Activated CD4-positive, CD25-positive, alpha-beta regulatory T cell (primary cell): ENCODE results near the gene SHH.
"Not testable (repeated sequence)": the region's sequence is repeated elsewhere in the genome, so short reads cannot be mapped to it uniquely, and the experiment has no call there.

Source experiments
- DNase-seq, 4 experiments: peaks; one replicate each; lab custom pipeline; 2025; lab: John Stamatoyannopoulos, UW

SHH gene

DNA sequence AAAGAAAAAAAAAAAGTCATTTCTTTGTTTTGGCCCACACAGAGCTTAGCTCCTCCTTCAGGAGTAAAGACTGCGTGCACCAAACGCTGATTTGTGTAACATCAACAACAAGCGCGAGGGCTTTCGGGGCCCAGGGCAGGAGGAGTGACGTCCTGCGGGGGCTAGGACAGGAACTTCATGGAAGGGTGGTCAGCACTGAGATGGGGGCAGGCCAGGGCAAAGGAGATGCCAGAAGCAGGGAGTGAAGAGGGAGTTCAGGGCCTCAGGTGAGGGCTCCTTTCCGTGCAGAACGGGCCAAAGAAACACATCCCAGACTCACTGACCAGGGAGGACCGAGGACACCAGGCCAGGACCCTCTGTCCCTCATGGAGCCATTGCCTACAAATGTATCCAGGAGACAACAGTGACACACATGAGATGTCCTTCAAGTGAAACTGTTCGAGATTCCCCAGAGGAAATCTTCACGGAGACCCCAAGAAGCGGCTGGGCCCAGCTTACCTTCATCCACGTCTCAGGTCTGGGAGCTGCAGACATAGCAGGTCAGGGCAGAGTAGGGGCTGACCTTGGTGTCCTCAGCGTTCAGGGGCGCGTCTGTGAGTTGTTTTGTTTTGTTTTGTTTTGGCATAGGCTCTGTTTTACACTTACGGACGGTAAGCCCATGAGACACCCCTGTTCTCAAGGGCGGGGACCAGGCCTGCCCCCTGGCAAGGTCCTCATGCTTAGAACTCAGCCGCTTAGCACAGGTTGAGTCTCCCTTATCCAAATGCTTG lies 30.4 kb upstream of the SHH start:
- DNase-seq, result no peak

DNA sequence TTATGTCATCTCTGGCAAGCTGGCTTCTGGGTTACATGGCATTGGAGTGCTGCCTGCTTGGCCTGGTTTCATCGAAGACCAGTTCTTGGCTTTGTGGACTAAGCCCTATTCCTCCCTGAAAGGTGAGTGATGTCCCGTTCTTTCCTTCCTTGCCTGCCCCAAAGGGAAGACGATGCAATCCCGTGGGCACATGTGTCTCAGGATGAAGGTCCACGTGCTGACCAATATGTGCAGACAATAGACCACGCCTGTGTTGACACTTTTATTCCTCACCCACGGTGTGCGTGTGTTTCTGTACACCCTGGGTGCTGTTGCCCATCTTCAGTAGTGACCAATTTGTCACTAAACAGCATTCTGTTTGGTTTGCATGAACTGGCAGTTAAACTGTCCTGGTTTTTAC lies 28.6 kb upstream of the SHH start:
- no peak for DNase-seq

DNA sequence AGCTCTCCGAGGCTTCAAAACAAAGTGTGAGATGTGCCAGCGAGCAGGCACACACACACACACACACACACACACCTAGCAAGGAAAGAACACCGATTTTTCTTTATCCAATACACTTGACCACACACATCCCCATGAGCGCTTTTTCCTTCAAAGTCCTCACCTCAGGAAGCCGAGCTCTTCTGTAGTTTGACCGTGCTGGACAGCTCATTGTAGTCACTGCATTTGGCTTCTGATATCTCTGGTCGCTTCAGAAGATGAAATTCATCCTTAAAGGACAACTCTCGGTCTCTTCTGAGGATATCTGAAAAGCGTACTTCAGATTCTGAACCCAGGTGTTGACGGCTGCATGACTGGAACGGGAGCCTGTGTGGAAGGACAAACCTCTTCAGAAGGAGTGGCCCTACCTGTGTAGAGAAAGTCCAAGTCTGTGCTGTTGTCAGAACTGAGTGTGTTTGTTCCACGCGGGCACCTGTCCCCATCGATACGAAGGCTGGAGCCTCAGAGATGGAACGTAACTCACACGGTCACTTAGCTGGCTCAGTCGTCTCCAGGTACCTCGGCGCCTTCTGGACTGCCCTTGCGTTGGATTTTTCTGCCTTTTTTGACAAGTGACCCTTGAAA lies 28.1 kb upstream of the SHH start:
- no peak for DNase-seq

DNA sequence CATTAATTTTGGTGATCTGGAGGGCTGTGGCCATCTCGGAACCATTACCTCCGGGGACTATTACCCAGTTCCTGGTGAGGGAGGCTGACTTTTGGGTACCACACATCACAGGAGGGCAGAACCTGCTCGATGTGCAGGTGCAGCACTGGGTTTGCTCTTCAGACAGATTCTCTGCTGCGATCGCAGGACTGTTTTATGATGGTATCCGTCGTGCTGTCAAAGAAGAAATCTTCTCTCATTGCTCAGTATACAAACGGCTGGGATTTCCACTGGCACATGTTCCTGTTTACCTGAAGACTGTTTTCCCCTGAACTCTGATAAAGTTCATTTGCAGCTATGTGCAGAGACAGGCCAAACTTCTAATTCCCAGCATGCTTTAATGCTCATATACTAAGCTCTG lies 27.2 kb upstream of the SHH start:
- DNase-seq, result no peak

DNA sequence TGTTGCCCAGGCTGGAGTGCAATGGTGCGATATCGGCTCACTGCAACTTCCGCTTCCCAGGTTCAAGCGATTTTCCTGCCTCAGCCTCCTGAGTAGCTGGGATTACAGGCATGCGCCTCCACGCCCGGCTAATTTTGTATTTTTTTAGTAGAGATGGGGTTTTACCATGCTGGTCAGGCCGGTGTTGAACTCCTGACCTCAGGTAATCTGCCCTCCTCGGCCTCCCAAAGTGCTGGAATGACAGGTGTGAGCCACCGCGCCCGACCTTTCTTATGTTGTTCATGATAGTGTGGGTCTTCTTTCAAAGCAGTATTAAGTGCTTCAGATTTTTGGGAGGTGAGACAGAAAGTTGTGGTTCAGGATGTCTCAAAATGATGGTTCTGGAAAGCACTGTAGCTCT lies 26.0 kb upstream of the SHH start:
- DNase-seq, result not testable (repeated sequence)

DNA sequence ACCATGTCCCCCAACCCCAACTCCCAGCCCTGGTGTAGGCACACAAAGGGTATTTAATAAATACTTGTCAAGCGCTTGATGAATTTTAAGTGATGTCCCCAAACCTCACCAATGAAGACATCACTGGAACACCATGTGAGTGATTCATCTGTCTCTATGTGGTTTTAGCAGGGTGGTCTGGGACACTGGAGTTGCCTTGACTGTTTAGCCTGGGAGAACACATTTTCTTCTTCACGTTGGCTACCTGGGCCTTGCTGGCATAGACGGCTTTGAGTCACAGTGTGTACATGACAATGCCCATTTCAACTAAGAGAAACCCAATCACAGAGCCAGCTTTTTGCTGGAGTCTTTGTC lies 24.8 kb upstream of the SHH start:
- no peak for DNase-seq

DNA sequence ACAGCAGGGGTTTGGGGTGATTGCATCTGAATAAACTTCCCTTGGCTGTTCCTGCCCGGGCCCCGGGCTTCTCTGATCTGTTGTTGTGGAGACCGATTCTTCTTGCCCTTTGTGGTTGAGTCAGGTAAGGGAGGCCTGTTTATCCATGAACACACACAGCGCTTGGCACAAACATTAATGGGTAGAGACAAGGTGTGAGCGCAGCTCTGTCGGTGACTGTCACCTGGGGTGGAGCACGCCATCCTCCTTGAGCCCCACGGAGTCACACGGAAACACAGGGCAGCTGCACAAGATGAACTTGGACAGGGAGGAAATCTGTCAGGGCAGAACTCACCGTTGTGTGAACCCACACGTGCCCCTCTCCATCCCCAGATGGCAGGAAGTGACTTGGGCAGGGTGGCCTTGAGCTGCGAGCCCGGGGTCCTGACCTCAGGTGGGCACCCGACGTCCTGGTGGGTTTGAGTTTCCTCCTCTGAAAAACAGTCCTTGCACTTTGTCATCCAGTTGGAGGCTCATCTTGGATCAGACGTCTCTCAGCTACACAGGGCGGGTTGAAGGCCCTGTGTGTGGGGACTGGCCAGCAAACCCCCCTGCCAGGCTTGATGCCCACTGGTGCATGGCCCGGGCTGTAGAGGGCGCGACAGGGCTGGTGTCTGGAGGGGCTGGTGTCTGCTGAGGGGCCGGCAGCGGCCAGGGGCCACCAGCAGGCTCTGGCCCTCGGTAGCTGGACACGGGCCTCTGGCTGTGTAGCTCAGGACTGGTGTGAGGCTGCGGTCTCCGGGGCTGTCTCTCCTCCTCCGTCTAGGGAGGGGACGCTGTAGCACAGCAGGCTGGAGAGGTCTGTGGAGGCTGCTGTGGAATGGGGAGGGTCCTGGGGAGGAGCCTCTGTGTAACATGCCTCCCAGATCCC lies 24.2 kb upstream of the SHH start:
- no peak for DNase-seq

DNA sequence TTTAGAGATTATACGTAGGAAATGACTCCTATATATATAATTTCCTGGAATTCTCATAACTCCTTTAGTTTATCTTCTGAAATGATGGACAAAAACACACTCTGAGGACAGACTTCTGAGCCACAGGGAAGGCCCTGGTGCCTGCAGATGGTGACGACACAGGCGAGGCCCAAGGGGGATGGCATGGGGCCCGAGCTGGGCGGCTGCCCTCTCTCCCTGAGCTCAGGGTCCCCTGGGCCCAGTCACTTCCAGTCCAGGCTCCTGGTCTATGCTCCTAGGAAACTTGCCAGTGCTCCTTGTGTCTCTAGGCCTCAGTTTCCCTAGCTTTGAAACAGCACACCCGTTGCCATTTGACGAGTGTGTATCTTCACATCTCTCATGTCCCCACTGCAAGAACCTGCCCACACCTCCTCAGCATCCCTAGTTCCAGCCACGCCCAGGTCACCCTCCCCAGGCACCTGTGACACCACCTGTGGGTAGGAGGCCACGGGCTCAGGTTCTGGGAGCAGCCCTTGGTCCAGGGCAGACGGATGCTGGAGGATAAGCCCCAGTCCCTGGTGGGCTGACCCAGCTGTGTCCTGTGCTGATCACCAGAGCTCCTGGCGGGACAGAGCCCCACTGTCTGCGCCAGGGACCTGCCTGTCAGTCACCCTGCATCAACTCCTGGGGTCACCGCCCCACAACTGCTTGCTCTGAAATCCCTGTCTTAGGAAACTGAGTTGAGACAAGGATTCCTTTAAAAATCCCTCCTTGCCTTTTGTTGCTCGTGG lies 23.4 kb upstream of the SHH start:
- no peak for DNase-seq

DNA sequence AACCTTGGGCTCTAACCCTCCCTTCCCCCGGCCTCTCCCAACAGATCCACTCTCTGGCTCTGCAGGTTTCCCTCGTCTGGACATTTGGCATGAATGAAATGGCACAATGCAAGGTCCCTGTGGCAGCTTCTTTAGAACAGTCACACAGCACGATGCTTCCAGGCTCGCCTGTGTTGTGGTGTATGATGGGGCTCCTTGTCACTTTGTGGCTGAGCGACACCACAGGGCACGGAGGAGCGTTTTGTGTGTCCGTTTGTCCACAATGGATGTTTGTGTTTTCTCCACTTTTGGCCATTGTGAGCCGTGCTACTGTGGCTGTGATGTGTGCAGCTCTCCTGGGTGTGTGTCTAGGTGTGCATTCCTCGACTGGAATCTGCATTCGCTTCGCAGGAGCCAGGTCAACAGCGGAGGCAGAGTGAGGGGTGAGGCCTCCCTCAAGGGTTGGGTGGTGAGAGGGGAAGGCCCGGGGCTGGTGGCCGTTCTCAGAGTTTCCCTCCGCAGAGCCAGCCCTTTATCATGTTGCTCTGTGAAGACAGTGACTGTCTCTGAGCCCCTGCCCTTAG lies 22.3 kb upstream of the SHH start:
- DNase-seq, result no peak

DNA sequence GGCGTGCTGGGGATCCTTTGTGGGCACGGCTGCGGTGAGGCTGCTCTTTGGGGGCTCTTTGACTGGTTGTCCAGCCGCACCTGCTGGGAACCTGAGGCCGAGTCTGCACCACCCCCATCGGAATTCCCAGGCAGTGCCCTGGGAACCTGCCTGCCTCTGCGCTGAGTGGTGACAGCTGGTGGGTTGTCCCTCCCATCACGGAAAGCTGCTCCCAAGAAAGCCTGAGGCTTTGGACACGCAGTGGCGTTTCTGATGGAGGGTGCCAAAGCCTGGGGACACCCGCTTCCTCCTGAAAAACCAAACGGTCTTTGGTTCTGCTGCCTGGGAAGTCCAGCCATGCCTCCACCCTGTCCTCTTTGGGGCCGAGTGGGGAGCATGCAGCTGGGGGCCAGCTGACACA lies 21.4 kb upstream of the SHH start:
- DNase-seq, result no peak

DNA sequence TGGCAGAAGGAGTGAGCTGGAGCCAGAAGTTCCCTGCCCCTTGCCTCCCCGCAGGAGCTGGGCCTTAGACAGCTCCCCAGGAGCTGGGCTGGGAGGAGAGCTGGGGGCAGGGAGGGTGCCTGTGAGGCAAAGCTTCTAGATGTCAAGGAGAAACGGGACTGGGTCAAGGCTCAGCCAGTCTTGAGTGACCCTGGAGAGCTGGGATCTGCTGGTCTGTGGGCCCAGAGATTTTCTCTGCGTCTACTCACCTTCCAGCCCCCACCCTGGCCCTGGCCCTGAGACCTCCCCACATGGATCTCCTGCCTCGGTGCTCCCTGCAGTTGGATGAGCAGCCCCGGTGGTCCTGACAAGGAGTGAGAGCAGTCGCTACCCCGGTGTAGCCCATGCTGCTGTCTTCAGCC lies 20.3 kb upstream of the SHH start:
- DNase-seq, result no peak

DNA sequence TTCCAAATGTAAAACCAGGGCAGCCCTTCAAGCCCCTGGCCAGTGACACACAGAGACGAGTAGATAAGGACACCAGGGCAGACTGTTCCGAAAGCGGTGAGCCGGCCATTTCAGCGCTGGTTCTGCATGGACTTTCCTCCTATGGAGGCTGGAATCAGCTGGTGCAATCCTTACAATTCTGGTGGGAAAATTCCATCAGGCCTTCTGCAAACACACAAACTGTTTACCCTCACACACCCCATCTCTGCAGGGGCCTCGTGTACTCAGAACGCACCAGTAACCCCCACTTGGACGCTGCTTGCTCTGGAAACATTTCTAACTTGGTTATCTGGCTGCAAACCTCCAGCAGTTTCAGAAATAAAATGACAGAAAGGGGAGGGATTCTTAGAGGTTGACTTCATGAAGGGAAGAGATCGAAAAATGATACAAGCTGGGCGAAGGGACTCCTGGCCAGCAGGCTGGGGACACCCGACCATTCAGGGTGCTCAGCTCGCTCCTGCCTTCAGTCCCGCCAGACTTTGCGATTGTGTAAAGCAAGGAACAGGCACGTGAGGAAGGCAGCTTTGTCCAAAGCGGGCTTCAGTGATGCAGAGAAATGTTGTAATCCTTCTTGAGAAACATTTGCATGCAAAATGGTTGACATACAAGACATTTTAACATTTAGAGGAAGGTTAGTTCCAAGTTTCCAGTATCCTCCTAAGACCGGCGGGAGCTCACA lies 19.7 kb upstream of the SHH start:
- DNase-seq, result no peak

DNA sequence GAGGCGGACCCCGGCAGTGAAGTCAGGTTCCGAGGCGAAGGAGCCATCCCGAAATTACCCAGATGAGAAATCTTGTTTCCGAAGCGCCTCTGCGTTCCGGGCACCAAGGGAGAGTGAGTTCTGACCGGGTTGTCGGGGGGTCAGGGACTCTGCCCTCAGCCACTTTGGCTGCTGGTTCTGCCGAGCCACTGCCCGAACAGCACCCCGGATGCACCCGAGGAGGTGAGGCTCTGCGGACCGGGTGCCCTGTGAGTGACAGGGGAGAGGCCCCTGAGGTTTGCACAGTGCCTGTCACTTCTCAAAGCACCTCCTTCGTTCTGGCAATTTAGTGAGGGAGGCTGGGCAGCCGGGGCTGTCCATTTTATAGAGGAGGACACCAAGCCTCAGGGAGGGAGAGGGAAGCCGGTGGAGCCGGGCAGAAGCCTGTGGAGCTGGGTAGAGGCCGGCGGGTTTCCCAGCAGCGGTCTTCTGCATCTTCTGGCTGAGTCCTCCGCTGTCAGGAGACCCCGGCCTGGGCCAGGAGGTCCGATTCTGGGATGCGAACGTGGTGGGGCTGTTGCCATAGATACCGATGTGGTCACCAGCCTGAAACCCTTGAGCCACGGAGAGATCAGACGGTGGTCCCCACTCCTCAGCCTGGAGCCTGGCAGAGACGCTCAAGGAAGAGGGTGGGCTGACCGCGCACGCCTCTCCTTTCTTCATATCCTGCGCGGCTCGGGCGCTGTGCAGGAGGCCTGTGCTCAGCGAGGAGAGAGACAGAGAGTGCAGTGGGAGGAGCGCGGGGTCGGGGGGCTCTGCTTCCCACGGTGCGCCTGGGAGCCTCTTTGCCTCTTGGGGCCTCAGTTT lies 18.9 kb upstream of the SHH start:
- no peak for DNase-seq

DNA sequence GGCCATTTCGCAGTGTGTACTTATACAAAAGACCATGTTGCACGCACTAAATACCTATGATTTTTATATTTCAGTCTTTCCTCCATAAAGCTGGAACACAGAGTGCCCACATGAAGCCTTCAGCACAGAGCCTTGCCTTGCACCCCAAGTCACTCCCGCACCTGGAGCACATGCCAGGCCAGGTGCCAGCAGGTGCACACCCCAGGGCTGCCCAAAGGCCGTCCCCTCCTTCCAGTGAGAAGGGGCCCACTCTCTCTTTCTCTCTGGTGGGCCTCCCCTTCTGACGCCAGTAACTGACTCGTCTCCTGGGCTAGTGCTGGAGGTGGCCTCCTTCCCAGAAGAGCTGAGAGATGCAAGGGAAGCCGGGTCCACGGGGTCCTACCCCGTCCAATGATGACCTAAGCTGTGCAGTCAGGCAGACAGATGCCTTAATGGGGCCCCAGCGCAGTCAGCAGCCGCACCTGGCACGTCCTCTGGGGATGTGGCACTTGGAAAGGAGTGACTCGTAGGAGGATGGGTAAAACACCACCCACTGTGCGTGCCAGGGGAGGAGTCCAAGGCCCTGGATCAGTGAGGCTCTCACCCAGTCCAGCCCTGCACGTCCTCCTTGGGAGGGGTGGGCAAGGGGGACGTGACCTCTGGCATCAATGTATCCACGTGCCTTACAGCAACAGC lies 17.7 kb upstream of the SHH start:
- DNase-seq, result no peak

DNA sequence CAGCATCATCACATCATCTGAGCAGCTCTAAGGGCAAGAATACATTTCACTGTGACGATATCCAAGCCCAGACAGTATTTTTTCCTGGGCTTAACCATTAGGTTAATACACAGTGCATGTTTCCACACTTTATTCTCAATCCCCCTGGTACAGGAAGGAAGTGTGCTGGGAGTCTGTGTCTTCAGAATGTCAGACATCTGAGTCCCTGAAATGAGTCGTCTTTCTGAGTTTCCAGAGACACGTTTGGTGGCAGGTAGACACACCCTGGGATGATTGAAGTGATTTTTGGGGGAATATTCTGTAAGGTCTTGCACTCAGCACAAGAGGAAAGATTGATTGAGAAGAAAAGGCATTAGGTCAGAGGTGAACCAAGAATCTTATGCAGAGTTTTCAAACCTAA lies 13.1 kb upstream of the SHH start:
- no peak for DNase-seq

DNA sequence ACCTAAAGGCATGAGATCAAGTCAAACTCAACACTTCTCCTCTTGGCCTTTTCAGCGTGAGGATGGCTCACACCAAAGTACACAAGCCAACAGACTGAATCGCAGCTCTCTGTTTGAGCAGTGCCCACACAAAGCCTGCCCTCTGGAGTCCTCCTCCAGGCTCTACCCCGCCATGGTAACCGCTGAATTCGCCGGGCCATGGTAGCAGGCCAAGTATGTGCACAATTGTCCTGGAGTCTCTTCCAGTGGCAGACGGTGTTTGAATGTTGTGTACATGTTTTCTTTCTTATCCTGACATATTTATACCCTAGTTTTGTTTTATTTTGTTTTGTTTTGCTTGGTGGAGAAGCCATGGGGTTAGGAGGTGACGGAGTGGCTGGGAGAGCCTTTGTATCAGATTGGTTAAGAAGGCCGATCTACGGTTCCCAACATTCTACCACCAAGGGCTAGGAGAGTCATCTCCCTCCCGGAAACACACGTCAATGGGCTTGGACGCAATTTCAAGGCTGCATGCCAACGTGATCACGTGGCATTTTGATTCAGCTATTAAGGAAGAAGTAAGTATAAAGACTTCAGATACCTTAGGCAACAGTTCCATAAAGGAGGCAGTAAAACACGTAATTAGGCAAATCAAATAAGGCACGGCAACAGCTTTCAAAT lies 12.1 kb upstream of the SHH start:
- no peak for DNase-seq

DNA sequence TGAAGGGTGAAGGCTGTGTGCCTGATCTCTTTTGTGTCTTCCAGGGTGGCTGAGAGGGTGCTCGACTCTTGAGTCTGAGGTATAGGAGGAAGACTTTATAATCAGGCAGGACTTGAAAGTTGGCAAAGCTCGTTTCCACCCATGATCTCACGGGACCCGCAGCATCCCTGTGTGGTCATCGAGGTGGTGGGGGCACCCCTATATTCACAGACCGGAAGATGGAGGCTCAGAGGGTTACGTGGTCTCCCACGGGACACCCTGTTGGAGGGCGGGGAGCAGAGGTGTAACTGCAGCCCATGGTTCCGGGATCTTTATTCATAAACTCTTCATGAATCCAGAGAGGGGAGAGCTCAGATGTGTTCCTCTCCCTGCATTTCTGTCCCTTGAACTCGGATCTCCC lies 9.6 kb upstream of the SHH start:
- no peak for DNase-seq

DNA sequence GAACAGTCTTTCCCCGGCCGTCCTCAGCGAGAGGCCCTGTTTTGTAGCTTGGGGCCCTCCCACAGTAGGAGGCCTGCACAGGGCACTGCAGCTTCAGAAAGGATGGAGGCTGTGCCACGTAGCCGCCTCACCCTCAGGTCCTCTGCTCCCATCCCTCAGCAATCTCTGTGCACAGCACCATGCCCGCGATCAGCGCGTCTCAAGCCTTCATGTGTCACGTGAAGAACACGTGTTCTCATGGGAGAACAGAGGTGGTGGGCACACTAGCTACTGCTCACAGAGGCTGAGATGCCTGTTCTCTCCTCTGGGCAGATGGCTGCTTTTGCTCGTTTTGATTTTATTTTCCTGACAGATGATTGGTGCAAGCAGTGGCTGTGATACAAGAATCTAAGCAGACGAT lies 8.5 kb upstream of the SHH start:
- DNase-seq, result no peak

DNA sequence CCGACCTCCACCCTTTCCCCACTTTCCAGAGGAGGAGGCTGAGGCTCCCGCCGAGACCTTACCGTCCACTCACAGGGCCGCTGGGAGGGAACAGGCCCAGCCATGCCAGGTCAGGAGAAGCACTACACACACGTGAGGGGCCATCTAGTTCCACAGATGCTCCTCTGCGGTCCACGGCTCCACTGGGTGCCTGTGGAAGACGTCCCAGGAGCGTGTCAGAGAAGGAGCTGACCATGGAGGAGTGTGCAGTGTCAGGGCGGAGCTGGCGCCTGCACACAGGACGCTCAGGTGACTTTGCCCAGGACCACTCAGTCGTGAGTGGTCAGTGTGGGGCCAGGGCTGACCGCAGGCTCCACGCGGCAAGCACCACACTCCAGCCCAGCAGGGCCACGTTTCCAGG lies 8.0 kb upstream of the SHH start:
- DNase-seq, result no peak
